ENCODE data around the gene ARID1B. TPM values are rescaled to one million over a fixed set of nuclear protein-coding genes. Genes with fewer than 3 reads are reported as not detected.

The ARID1B gene
- total RNA-seq, 1 donor from 2014 or later: 16.3 TPM

DNA sequence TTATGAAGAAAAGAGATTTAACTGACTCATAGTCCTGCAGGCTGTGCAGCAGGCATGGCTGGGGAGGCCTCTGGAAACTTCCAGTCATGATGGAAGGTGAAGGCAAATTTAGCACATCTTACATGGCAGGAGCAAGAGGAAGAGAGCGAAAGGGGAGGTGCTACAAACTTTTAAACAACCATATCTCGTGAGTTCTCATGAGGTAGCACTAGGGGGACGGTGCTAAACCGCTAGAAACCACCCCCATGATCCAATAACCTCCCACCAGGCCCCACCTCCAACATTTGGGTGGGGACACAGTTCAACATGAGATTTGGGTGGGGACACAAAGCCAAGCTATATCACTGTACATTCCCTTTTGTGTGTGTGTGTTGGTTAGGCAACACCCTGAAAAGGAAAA, 336.2 kb downstream of the ARID1B start:
- FAIRE-seq: no peak
- no peak for DNase-seq (ENCODE audit: low read depth)
- Histone ChIP-seq H3K36me3 (ENCODE audit: control insufficient read depth, insufficient read depth, low read length) (peaks cover 6% of the 10 kb centered on the region), H3K4me3 (ENCODE audit: low read depth, low read length) (no peak overlapping the region), H3K27me3 (ENCODE audit: control insufficient read depth, insufficient read depth, low read length) (no peaks in the 10 kb centered on the region)
- TF ChIP-seq, protein P1, sequence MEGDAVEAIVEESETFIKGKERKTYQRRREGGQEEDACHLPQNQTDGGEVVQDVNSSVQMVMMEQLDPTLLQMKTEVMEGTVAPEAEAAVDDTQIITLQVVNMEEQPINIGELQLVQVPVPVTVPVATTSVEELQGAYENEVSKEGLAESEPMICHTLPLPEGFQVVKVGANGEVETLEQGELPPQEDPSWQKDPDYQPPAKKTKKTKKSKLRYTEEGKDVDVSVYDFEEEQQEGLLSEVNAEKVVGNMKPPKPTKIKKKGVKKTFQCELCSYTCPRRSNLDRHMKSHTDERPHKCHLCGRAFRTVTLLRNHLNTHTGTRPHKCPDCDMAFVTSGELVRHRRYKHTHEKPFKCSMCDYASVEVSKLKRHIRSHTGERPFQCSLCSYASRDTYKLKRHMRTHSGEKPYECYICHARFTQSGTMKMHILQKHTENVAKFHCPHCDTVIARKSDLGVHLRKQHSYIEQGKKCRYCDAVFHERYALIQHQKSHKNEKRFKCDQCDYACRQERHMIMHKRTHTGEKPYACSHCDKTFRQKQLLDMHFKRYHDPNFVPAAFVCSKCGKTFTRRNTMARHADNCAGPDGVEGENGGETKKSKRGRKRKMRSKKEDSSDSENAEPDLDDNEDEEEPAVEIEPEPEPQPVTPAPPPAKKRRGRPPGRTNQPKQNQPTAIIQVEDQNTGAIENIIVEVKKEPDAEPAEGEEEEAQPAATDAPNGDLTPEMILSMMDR (IDR thresholded peaks at IDR 0.05; ENCODE audit: insufficient read depth, low read length, severe bottlenecking): no peak

DNA sequence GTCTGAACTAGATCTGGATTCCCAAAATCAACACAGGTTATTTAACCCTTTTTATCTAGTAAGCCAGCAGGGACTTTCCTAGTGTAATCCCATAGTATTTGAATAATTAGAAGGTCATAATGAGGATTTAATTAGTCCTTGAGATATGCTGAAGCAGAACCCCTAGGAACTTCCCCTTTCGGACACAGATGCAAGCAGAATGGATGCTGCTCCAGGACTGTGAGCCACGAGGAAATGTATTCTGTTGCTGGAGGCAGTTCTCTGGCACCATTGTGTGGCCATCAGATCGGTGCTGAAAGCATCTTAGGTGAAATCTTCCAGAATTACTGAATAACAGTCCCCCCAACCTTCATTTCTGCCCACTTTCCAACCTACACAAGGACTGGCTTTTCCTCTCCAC, 339.2 kb downstream of the ARID1B start:
- Histone ChIP-seq H3K36me3 (ENCODE audit: control insufficient read depth, insufficient read depth, low read length) (no peaks in the 10 kb centered on the region), H3K27me3 (ENCODE audit: control insufficient read depth, insufficient read depth, low read length) (no peaks in the 10 kb centered on the region), H3K4me3 (ENCODE audit: low read depth, low read length) (no peak overlapping the region)
- no peak for FAIRE-seq
- DNase-seq (ENCODE audit: low read depth): no peak
- TF ChIP-seq, protein P1 (IDR thresholded peaks at IDR 0.05; ENCODE audit: insufficient read depth, low read length, severe bottlenecking): no peak

DNA sequence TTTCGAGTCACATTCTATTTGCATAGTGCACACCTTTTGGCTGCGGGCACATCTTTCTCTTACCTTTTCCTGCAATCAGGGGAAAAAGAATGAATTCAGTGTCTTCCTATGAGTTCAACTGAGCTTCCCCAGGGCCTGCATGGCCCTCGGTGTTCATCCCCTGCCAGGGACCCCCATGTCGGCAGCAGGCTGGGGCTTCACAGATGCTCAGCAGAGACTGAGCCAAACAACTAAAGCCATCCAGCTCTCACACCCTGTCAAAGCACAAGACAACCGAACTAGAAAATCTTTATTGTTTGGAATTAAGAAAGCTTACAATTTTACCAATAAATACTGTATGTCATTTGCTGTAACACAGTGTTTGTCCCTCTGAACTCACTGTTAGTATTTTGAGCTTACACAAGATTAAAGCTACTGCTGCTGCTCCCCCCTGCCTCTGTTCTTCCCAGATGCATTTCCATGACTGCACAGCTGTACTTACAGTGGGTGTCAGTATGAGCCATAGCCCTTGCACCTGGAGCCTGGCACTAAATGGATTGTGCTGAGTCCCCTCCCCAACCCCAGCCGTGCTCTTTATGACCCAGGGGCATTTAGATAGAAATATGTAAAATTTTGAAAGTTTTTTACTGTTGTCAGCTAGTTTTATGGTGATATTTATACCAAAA, 340.4 kb downstream of the ARID1B start:
- no peaks in the 10 kb centered on the region for H3K27me3 ChIP-seq (ENCODE audit: control insufficient read depth, insufficient read depth, low read length)
- no peak overlapping the region for H3K4me3 ChIP-seq (ENCODE audit: low read depth, low read length)
- H3K36me3 ChIP-seq (ENCODE audit: control insufficient read depth, insufficient read depth, low read length): no peaks in the 10 kb centered on the region
- FAIRE-seq (no peak), DNase-seq (ENCODE audit: low read depth) (no peak)
- TF ChIP-seq, protein P1 (IDR thresholded peaks at IDR 0.05; ENCODE audit: insufficient read depth, low read length, severe bottlenecking): no peak

DNA sequence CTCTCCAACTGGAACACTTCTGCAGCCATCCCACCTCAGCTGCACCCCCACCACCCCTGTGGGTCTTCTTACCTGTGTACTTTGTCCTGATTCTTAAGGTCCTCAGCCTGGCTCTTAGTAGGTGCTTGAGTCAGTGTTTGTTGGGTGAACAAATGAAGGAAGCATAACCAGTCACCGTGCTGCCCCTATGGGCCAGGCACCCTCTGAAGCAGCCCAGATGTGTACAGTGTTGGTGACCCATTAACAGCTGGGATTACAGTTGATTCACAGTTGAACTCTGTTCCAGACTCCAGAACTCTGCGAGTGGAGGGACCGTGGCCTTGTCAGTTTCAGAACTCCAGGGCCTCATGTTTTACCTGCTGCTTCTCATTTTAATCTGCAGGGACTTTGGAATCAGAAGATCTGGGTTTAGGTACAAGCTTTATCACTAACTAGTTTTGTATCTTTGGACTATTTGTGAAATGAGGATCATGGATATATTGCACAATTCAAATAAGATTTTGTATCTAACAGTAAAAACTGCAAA, 342.4 kb downstream of the ARID1B start:
- no peak for DNase-seq (ENCODE audit: low read depth)
- TF ChIP-seq, protein P1 (IDR thresholded peaks at IDR 0.05; ENCODE audit: insufficient read depth, low read length, severe bottlenecking): no peak
- FAIRE-seq: no peak

DNA sequence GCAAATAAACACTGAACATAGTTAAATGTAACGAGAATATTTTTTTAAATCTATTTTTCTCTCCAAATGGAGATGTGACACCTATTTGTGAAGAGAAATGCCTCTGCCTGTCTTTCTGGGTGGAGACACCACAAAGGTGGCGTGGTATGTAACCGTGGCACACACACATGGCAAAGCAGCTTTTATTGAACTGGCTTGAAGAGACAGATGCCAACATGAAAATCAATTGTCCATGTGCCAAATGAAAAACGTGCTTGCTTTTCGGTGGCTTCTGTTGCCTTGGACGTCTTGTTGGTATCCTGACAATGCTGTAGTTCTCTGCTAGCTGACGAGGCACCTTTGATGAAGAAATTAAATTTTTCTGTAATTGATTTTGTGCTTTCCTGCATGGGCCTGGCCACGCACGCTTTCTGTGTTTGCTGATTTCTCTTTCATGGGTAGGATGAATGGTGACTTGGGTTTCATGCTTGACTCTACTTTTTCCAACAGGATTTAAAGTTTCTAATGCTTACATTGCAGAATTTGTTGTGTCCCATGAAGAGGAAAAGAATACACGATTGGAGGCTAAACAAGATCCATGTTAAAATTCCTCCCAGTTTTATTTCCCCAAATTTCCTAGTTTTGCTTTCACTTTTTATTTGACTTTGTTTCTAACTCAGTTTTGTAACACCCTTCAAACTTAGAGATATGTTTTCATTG, 343.5 kb downstream of the ARID1B start:
- FAIRE-seq: no peak
- no peak for DNase-seq (ENCODE audit: low read depth)
- H3K27me3 ChIP-seq (ENCODE audit: control insufficient read depth, insufficient read depth, low read length): no peaks in the 10 kb centered on the region
- no peaks in the 10 kb centered on the region for H3K36me3 ChIP-seq (ENCODE audit: control insufficient read depth, insufficient read depth, low read length)
- TF ChIP-seq, protein P1 (IDR thresholded peaks at IDR 0.05; ENCODE audit: insufficient read depth, low read length, severe bottlenecking): no peak
- H3K4me3 ChIP-seq (ENCODE audit: low read depth, low read length): no peak overlapping the region

More for the DNA sequence above, 342.4 kb downstream of the ARID1B start:
- Histone ChIP-seq H3K27me3 (ENCODE audit: control insufficient read depth, insufficient read depth, low read length) (no peaks in the 10 kb centered on the region), H3K36me3 (ENCODE audit: control insufficient read depth, insufficient read depth, low read length) (no peaks in the 10 kb centered on the region), H3K4me3 (ENCODE audit: low read depth, low read length) (no peak overlapping the region)
